HG03097 (cell line): Measurements from ENCODE around the gene SCUBE2.
"Not testable (repeated sequence)": the region's sequence is repeated elsewhere in the genome, so short reads cannot be mapped to it uniquely, and the experiment has no call there.

Experiments
- ATAC-seq: cut with Tn5 transposase; IDR thresholded peaks from one replicate; pipeline ENCODE4 v1.9.1; 2021; ENCODE audit not compliant: unreplicated experiment, low FRiP score

Gene SCUBE2

DNA sequence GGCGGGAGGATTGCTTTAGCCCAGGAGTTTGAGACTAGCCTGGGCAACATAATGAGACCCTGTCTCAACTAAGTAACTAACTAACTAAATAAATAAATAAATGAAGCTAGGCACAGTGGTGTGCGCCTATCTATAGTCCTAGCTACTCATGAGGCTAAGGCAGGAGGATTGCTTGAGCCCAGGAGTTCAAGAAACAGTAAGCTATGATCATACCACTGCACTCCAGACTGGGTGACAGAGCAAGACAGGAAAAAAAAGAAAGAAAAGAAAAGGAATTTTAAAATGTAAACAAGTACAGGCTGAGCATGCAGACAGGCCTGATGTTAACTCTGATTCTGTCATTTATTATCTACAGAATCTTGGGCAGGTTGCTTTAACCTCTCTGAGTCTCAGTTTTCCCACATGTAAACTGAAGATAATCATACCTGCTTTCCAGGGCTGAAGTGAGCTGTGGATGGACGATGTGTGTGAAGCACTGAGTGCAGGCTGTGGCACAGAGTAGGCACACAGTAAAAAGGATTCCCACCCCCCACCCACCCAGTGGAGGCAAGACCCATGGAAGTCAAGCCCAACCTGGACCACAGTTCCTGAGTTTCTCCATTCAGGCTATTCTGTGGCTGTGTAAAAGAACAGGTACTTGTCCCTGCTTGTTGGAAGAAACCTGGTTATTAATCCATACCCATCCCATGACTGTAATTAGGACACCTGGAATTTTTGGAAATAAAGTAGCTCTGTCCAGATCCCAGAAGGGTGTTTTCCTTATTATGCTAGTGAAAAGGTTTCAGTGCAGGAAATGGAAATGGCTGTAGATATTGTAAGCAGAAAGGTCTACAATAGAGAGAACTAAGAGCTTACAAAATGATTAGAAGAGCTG, 18.7 kb upstream of the SCUBE2 start:
- no peak for ATAC-seq

DNA sequence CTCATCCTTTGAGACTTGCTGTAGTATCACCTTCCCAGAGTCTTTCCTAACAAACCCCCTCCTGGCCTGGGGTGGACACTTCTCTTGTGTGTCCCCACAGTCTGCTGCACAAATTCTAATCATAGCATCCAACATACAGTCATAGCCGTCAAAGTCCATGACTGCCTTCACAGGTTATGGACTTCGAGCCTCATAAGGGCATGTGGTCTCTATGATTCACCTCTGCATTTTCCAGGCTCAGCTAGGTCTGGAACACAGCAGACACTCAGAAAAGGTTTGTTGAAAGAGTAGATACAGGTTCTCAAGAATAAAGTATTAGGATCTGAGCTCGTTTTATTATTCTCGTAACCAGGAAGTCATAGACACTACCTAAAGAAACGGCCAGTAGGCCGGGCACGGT, 13.2 kb upstream of the SCUBE2 start:
- ATAC-seq: no peak

DNA sequence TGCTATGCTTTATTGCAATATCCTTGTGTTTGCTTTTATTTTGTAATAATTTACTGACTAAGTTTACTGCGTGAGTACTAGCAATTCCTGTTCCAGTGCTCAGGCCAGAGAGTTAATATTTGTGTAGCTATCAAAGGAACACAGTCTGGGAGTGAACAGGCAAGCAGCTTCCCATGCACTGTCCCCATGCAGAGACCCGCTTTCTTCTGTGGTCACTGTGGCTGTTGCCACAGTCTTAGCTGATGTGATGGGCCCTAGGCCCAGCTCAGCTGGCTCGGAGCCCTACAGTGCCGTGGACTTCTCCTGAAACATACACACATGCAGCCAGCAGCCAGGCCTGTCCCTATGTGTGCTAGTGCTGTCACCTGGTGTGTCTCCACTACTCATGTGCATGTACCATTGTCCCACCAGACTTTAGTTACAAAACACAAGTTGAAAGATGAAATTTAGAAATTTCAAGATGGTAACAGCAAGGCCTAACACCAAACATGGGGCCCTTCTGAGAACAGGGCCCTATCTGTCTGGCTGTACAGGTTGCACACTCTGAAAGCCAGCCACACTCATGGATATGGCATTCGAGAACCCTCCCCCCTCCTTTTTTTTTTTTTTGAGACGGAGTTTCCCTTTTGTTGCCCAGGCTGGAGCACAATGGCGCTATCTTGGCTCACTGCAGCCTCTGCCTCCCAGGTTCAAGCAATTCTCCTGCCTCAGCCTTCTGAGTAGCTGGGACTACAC, 12.3 kb upstream of the SCUBE2 start:
- no peak for ATAC-seq

DNA sequence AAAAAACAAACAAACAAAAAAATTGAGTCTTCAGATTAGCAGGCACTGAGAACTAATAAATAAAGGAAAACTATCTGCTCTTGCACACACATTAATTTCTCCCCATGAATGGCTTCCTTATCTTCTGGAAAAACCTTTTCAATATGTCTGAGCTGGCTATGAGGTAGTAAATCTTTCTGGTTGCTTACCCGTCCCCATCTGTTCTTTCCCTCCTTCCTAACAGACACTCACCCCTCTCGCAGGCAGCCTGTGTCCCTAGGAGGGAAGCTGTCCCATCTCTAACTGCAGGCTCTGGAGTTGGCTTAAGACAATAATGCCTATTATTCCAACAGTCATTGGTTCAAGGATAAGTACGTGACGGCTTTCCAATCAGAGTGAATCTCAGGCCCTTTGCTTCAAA, 8.2 kb upstream of the SCUBE2 start:
- no peak for ATAC-seq

DNA sequence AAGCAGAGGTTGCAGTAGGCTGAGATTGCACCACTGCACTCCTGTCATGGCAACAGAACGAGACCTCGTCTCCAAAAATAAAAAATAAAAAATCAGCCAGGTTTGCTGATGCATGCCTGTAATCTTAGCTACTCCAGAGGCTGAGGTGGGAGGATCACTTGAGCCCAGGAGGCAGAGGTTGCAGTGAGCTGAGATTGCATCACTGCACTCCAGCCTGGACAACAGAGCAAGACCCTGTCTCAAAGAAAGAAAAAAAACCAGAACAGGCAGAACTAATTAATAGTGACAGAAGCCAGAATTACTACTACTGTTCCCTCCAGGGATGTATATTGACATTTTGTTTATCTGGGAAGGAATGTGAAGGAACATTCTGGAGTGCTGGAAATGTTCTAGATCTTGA, 7.1 kb upstream of the SCUBE2 start:
- not testable (repeated sequence) for ATAC-seq

DNA sequence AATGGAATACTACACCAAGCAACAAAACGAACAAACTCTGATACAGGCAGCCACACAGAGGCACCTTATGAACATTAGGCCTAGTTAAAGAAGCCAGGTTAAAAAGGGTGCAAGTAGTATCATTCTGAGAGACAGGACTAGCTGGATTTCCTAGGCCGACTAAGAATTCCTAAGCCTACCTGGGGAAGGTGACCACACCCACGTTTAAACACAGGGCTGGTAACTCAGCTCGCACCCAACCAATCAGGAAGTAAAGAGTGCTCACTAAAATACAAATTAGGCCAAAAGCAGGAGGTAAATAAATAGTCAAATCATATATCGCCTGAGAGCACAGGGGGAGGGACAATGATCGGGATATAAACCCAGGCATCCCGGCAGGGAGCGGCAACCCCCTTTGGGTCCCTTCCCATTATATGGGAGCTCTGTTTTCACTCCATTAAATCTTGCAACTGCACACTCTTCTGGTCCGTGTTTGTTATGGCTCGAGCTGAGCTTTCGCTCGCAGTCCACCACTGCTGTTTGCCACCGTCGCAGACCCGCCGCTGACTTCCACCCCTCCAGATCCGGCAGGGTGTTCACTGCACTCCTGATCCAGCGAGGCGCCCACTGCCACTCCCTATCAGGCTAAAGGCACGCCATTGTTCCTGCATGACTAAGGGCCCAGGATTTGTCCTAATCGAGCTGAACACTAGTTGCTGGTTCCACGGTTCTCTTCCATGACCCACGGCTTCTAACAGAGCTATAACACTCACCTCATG, 6.0 kb upstream of the SCUBE2 start:
- not testable (repeated sequence) for ATAC-seq

DNA sequence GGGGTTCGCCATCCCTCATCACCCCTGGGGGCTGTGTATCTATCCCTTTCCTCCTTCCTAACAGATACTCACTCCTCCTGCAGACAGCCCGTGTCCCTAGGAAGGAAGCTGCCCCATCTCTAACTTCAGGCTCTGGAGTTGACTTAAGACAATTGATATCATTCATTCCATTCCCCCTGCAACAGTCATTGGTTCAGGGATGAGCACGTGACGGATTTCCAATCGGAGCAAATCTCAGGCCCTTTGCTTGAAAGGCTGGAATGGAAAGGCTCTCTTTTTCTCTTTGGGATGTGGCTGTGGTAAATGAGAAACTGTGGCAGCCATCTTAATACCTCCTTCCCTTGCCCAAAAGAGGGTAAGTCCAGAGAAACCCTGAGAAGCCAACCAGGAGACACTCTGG, 5.0 kb upstream of the SCUBE2 start:
- ATAC-seq: no peak

DNA sequence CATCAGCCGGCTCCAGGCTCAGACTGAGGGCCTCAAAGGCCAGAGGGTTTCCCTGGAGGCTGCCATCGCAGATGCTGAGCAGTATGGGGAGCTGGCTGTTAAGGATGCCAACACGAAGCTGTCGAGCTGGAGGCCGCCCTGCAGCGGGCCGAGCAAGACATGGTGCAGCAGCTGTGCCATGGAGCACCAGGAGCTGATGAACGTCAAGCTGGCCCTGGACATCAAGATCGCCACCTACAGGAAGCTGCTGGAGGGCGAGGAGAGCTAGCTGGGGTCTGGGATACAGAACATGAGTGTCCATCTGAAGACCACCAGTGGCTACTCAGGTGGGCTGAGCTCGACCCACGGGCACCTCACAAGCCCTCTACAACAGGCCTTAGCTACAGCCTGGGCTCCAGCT, 4.0 kb upstream of the SCUBE2 start:
- ATAC-seq: no peak

DNA sequence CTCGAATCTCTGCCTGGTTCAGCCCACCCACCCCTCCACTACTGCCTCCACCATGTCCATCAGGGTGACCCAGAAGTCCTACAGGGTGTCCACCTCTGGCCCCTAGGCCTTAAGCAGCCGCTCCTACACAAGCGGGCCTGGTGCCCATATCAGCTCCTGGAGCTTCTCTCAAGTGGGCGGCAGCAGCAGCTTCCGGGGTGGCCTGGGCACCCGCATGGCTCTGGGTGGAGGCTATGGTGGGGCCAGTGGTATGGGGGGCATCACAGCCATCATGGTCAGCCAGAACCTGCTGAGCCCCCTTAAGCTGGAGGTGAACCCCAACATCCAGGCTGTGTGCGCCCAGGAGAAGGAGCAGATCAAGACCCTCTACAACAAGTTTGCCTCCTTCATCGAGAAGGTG, 3.0 kb upstream of the SCUBE2 start:
- no peak for ATAC-seq

DNA sequence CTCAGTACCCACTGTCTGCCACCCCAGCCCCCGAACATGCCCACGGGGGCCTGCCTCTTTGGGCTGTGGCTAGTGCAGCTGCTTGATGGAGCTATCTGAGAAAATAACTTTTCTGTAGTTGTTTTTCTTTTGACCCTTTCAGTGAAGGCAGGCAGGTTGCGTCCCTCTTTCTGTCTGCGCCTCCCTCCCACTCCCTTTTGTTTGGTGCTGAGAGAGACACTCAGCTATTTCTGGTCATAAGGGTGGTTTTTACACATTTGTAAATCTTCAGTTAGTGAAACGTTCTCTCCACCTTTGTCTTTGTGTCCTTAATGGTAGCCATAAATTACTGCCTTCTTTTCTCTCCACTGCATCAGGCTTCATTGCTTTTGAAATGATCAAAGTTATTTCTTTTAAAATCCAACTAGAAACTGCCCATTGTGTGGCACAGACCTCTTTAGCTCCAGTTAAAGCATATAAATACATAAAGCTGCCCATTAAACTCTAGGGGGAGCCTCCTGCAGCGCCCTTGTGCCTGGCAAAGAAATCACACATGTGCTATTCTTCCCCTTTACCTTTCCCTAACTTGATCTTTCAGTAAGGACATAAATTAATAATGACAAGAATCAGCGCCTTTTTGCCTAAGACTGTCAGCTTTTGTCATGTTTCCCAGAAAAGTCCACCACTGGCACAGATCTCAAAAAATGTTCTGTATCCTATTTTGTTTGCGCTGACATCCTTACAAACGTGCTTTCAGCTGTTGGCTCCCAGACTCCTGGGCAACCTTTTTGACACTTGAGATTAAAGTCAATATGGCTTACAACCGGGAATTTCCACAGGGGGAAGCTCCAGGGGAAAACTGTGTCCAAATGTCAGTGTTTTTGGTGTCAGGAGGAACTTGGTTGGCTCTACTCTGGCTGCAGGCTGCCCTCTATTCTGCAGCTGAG, 1.7 kb upstream of the SCUBE2 start:
- no peak for ATAC-seq

DNA sequence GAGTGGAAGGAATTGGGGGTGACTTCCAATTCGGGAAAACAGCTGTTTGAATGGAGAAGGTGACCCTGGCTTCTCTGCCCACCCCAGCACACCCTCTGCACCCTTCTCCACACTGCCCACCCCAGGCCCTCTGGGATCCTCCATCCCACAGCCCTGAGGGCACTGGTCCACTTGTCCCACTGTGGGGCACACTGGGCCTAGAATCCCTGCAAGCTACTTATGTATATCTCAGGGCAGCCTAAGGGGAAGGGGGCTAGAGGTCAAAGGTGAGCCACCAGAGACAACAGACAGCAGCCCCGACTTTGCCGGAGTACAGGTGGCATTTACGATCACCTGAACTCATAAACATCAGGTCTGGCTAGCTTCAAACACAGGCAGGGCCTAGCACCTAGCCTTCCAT, 673 bp upstream of the SCUBE2 start:
- ATAC-seq: no peak

DNA sequence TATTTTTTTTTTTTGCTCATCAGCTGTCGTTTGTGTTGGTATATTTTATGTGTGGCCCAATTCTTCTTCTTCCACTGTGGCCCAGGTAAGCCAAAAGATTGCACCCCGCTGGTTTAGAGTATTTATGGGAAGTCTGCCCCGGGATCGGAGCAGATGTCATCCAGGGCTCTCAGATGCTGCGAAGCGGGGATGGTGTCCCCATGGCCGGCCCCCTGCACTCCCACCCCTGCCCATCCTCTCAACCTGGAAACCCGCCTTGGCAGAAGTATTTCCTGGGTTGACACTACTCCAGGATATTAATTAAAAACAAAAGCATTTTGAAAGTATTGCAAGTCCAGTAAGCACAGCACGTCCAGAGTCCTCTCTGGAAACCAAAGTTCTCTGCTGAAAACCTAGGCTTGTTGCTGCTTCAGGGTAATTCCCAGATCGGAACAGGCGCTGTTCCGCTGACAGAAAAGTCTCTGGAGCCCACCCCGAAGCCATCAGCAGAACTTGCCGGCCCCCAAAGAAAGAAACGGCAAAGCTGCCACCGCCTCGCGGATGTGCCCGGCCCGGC, 833 bp downstream of the SCUBE2 start:
- no peak for ATAC-seq

DNA sequence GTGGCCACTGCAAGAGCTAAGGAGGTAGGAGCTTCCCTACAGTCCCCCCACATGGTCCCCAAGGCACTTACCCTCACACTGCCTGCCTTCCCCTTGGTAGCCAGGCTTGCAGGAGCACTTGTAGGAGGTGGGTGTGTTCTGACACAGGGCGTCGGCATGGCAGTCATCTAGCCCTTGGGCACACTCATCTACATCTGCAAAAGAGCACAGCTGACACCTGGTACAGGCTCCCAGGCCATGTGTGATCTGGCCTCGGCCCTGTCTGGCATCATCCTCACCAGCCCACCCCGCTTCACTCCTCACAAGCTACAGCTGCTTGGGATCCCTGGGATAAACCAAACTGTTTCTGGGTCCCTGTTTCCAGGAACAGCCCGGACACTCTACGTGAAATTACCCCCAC, 1.8 kb downstream of the SCUBE2 start:
- ATAC-seq: no peak

DNA sequence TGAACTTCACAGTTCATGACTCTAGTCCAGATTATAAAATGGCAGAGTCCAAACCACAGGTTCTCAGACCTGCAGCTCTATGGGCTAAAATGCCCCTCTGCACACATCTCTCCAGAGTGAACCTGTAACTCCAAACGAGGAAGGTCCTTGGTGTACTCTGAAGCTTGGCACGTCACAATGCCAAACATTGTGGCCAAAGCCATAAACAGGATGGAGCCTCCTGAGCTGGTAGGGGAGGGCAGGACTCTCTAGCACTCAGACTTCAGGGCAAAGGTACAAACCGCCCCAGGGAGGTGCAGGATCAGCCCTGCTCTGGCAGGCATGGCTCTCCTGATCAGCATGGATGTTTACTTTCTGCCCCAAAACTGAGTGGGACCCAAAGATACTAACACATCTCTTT, 2.3 kb downstream of the SCUBE2 start:
- ATAC-seq: no peak

DNA sequence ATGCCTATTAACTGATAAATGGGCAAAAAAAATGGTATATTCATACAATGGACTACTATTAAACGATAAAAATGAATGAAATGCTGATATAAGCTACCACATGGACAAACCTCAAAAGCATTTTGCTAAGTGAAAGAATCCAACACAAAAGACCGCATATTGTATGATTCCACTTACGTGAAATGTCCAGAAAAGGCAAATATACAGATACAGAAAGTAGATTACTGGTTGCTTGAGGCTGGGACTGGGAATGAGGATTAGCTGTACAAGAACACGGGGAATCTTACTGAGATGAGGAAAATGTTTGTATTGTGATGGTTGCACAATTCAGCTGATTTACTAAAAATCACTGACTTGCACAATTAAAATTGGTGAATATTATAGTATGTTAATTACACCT, 8.8 kb downstream of the SCUBE2 start:
- no peak for ATAC-seq

DNA sequence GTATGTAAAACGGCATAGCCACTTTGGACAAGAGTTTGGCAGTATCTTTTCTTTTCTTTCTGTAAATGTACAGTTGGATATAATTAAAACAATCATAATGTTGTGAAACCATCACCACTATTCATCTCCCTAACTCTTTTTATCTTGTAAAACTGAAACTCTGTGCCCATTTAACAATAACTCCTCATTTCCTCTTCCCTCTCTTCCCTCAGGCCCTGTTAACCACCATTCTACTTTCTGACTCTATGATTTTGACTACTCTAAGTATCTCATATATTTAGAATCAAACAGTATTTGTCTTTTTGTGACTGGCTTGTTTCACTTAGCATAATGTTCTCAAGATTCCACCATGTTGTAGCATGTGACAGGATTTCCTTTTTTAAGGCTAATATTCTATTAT, 10.2 kb downstream of the SCUBE2 start:
- no peak for ATAC-seq

DNA sequence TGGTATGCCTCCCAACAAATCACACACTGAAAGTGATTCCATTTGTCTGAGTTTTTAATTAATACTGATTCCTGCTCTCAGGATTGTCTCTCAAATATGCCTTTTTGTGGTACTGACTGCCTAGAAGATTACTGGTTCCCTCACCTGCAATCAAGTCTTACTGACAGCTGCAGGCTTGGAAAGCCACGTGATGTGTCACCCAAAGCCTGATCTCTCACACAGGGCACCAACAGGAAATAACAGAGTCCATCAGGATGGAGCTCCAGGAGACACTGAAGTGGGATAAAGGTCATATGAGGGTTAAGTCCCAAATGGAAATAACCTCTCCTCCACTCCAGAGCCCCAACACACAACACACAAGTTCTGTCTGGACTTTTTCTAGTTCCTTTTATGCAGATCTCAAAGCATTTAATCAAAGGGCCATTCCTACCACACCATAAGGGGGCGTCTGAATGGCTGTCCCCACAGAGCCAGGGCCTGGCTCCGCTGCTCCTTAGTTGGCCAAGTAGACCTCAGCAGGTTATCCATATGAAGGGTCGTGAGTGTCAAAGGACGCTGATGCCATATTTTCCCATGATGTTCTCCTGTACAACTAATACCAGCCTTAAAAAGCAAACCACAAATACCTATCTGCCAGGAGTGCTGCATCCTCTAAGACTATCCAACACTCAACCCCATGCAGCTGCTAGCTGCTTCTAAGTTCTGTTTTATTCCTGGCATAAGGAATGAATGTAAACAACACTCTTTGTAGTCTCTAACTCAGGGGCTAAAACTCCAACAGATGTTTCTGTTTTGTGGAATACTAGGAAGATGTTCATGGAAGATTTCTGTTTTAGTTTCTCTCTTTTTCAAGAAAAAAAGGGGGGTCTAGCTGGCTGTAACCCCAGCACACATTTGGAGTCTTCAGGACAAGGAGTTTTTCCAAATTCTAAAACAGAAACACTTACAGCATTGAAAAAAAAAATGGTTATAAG, 13.0 kb downstream of the SCUBE2 start:
- no peak for ATAC-seq

DNA sequence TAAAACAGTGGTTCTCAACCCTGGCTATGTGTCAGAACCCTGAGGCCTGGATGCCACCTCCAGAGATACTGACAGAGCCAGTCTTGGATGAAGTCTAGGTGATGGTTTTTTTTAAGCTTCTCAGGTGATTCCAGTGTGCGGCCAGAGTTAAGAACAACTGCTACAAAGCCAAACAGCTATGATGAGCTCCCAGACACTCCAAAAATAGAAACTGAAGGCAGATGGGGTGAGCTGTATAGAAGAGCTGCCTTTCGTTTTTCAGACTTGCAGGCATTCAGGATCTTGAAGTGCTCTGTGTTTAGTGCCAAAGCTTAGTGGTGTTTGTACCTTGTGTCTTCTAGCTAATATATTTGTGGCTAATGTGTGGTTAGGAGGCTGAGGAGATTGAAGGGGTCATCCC, 14.2 kb downstream of the SCUBE2 start:
- ATAC-seq: no peak

DNA sequence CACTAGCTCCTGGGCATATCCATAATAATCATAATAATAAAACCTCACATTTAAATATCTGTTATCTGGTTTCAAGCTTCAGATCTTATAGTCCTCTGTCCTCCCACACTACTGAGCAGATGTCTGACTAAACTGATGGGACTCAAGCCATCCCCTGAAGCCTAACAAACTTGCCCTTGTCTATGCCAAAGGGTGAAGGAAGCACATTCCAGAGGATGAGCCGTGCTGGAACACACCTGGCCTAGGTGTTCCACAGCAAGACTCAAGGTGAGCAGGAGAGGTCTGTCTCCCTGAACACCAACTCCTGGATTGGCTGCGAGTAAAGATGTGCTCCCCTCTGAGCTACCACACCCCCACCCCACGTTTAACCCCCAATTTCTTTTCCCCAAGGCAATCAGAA, 14.7 kb downstream of the SCUBE2 start:
- ATAC-seq: no peak
